Colon (tissue), 2 donors: ENCODE data around the gene XXYLT1.

ENCODE experiments used
- FAIRE-seq: peaks from 2 replicates; lab custom pipeline; 2012; peaks lifted over from hg19 to GRCh38; lab: Jason Lieb, UNC
- donor health status: control.
- donor health status: control.

XXYLT1 gene

GRCh38 chr3:195266428-195266827, 4.5 kb downstream of the XXYLT1 start:
- FAIRE-seq = no peak

- no peak for FAIRE-seq
These were observed 5.5 kb downstream of the XXYLT1 start for GRCh38 chr3:195265363-195265976.

- no peak for FAIRE-seq
These were observed 6.9 kb downstream of the XXYLT1 start for GRCh38 chr3:195263925-195264600.

GRCh38 chr3:195263193-195263924, 7.6 kb downstream of the XXYLT1 start:
- FAIRE-seq = no peak

GRCh38 chr3:195261925-195262324, 9.0 kb downstream of the XXYLT1 start:
- no peak for FAIRE-seq

- FAIRE-seq = no peak
These were observed 10.6 kb downstream of the XXYLT1 start for GRCh38 chr3:195260280-195260905.

- FAIRE-seq = no peak
These were observed 11.3 kb downstream of the XXYLT1 start for GRCh38 chr3:195259475-195260279.

- no peak for FAIRE-seq
These were observed 11.8 kb downstream of the XXYLT1 start for GRCh38 chr3:195259154-195259474.

- no peak for FAIRE-seq
These were observed 12.4 kb downstream of the XXYLT1 start for GRCh38 chr3:195258449-195259153.

GRCh38 chr3:195257454-195258448, 13.2 kb downstream of the XXYLT1 start:
- no peak for FAIRE-seq

GRCh38 chr3:195256639-195257453, 14.1 kb downstream of the XXYLT1 start:
- FAIRE-seq = no peak

GRCh38 chr3:195255571-195256501, 15.1 kb downstream of the XXYLT1 start:
- no peak for FAIRE-seq

GRCh38 chr3:195255176-195255500, 15.8 kb downstream of the XXYLT1 start:
- no peak for FAIRE-seq

- no peak for FAIRE-seq
These were observed 16.3 kb downstream of the XXYLT1 start for GRCh38 chr3:195254454-195255175.

GRCh38 chr3:195253923-195254432, 17.0 kb downstream of the XXYLT1 start:
- no peak for FAIRE-seq

- no peak for FAIRE-seq
These were observed 19.5 kb downstream of the XXYLT1 start for GRCh38 chr3:195251336-195252065.
